ENCODE measurements around the gene PRDX4. TPM values are rescaled to one million over a fixed set of nuclear protein-coding genes. Genes with fewer than 3 reads are reported as not detected.
"Not testable (repeated sequence)": the region's sequence is repeated elsewhere in the genome, so short reads cannot be mapped to it uniquely, and the experiment has no call there.

PRDX4 gene
- polyA plus RNA-seq, 1 experiment = 168 TPM

DNA sequence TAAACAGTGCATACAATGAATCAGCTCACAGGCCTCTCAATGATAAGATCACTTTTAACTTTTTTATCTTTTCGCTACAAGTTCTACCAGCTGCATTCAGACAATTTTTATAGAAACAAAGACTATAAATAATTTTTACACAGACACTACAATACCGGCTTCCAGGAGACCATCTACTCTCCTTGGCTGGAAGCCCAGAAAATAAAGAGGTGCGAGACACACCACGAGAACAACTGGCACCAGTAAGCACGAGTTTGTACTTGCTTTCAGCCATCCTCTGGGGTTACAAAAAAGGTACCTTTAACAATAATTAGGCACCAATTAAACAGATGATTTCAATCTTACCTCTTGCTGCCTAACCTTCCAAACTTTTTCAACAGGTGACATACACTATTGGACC lies 11.2 kb upstream of the PRDX4 start:
- no peaks in the 10 kb centered on the region for H3K36me3 ChIP-seq (ENCODE audit: control insufficient read depth, insufficient read depth, low read length)
- DNase-seq (ENCODE audit: low read depth) = no peak
- TF ChIP-seq, protein P1, sequence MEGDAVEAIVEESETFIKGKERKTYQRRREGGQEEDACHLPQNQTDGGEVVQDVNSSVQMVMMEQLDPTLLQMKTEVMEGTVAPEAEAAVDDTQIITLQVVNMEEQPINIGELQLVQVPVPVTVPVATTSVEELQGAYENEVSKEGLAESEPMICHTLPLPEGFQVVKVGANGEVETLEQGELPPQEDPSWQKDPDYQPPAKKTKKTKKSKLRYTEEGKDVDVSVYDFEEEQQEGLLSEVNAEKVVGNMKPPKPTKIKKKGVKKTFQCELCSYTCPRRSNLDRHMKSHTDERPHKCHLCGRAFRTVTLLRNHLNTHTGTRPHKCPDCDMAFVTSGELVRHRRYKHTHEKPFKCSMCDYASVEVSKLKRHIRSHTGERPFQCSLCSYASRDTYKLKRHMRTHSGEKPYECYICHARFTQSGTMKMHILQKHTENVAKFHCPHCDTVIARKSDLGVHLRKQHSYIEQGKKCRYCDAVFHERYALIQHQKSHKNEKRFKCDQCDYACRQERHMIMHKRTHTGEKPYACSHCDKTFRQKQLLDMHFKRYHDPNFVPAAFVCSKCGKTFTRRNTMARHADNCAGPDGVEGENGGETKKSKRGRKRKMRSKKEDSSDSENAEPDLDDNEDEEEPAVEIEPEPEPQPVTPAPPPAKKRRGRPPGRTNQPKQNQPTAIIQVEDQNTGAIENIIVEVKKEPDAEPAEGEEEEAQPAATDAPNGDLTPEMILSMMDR (IDR thresholded peaks at IDR 0.05; ENCODE audit: insufficient read depth, low read depth, low read length) = no peak
- POLR2A ChIA-PET = no interaction called here
- H3K27me3 ChIP-seq (ENCODE audit: control insufficient read depth, insufficient read depth, low read length) = no peaks in the 10 kb centered on the region
- CTCF ChIA-PET = no interaction called here
- no peak overlapping the region for H3K4me3 ChIP-seq (ENCODE audit: low read depth, low read length)

DNA sequence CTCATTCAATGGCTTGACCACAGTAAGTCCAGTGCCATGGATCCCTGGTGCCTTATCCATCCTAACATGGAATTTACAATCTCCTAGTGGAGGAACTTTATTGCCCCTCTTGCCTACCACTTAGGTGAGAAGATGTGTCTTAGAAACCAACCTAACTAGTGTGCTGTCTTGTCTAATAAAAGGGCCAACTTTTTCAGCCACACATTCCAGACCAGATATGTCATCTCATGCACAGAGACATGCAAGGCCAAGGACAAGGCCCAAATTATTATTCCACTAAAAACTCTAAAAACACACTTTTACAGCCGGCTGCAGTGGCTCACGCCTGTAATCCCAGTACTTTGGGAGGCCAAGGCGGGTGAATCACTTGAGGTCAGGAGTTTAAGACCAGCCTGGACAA lies 10.6 kb upstream of the PRDX4 start:
- CTCF ChIA-PET = no interaction called here

DNA sequence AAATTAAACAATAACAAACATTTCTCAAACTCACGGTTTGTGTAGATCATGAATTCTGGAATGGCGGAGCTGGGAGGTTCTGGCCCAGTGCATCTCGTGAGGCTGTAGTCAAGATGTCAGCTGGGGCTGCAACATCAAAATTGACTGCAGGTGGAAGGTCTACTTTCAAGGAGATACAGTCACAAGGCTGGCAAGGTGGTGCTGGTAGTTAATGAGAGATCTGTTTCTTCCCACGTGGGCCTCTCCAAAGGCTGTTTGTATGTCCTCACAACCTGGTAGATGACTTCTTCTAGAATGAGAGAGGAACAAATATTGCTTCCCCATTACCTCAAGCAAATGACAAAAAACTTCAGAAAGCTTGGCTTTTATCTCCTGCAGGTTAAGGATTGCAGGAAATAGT lies 8.0 kb upstream of the PRDX4 start:
- no peaks in the 10 kb centered on the region for H3K27me3 ChIP-seq (ENCODE audit: control insufficient read depth, insufficient read depth, low read length)
- POLR2A ChIA-PET = no interaction called here
- CTCF ChIA-PET = no interaction called here
- no peak for DNase-seq (ENCODE audit: low read depth)
- no peaks in the 10 kb centered on the region for H3K36me3 ChIP-seq (ENCODE audit: control insufficient read depth, insufficient read depth, low read length)
- TF ChIP-seq, protein P1 (IDR thresholded peaks at IDR 0.05; ENCODE audit: insufficient read depth, low read depth, low read length) = no peak
- no peak overlapping the region for H3K4me3 ChIP-seq (ENCODE audit: low read depth, low read length)

More for the DNA sequence above, 10.6 kb upstream of the PRDX4 start:
- Histone ChIP-seq H3K27me3 (ENCODE audit: control insufficient read depth, insufficient read depth, low read length) (no peaks in the 10 kb centered on the region), H3K36me3 (ENCODE audit: control insufficient read depth, insufficient read depth, low read length) (no peaks in the 10 kb centered on the region), H3K4me3 (ENCODE audit: low read depth, low read length) (no peak overlapping the region)
- peak; percentile 26 for DNase-seq (ENCODE audit: low read depth)
- POLR2A ChIA-PET = no interaction called here
- TF ChIP-seq, protein P1 (IDR thresholded peaks at IDR 0.05; ENCODE audit: insufficient read depth, low read depth, low read length) = no peak

DNA sequence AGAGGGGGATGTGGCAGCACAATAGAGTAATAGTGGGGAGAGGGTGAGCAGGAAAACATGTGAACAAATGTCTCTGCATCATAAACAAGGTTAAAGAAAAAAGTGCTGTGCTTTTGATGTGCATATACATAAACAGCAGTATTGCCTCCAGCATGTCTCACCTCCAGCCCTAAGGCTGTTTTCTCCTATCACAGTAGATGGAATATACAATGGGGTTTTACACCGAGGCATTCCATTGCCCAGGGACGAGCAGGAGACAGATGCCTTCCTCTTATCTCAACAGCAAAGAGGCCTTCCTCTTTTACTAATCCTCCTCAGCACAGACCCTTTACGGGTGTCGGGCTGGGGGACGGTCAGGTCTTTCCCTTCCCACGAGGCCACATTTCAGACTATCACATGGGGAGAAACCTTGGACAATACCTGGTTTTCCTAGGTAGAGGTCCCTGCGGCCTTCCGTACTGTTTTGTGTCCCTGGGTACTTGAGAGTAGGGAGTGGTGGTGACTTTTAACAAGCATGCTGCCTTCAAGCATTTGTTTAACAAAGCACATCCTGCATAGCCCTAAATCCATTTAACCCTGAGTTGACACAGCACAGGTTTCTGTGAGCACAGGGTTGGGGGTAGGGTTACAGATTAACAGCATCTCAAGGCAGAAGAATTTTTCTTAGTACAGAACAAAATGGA lies 7.1 kb upstream of the PRDX4 start:
- DNase-seq (ENCODE audit: low read depth); H3K4me3 ChIP-seq (ENCODE audit: low read depth, low read length); CTCF ChIA-PET; POLR2A ChIA-PET; H3K36me3 ChIP-seq (ENCODE audit: control insufficient read depth, insufficient read depth, low read length); H3K27me3 ChIP-seq (ENCODE audit: control insufficient read depth, insufficient read depth, low read length): not testable (repeated sequence)

DNA sequence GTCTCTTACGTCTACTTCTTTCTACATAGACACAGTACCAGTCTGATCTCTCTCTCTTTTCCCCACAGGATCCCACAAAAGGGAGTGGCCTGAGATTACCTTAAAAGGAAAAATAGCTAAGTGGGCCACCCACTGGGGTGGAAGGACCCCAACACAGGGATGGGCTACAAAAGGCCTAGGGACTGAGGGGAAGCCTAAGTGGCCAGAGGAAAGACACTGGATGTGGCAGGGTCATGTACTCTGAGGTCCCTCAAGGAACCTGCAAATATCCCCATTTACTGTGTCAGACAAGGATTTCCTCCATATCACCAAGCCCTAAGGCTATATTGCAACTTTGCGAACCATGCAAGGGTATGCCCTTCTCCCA lies 6.5 kb upstream of the PRDX4 start:
- Histone ChIP-seq H3K27me3 (ENCODE audit: control insufficient read depth, insufficient read depth, low read length) (no peaks in the 10 kb centered on the region), H3K36me3 (ENCODE audit: control insufficient read depth, insufficient read depth, low read length) (no peaks in the 10 kb centered on the region), H3K4me3 (ENCODE audit: low read depth, low read length) (no peak overlapping the region)
- TF ChIP-seq, protein P1 (IDR thresholded peaks at IDR 0.05; ENCODE audit: insufficient read depth, low read depth, low read length) = no peak
- no peak for DNase-seq (ENCODE audit: low read depth)
- ChIA-PET CTCF (no interaction called here), POLR2A (no interaction called here)

DNA sequence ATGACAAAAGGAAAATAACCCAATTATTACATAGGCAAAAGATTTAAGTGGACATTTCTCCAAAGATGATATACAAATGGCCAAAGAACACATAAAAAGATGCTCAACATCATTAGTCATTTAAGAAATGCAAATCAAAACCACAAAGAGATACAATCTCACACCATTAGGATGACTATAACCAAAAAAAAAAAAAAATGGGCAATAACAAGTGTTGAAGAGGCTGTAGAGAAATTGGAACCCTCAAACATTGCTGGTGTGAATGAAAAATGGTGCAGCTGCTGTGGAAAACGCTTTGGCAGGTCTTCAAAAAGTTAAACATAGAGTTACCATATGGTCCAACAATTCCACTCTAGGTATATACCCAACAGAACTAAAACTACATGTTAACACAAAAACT lies 5.6 kb upstream of the PRDX4 start:
- TF ChIP-seq, protein P1 (IDR thresholded peaks at IDR 0.05; ENCODE audit: insufficient read depth, low read depth, low read length) = no peak
- H3K36me3 ChIP-seq (ENCODE audit: control insufficient read depth, insufficient read depth, low read length) = no peaks in the 10 kb centered on the region
- H3K4me3 ChIP-seq (ENCODE audit: low read depth, low read length) = no peak overlapping the region
- H3K27me3 ChIP-seq (ENCODE audit: control insufficient read depth, insufficient read depth, low read length) = no peaks in the 10 kb centered on the region
- ChIA-PET POLR2A (no interaction called here), CTCF (no interaction called here)
- DNase-seq (ENCODE audit: low read depth) = no peak

Measured in BJ (cell line).